Brain pericyte (primary cell): ENCODE measurements around the gene AFF2.

Source experiments
- DNase-seq: peaks from one replicate; pipeline ENCODE4 v3.0.0-alpha.2; 2012; ENCODE audit warnings: low read depth, low spot score

Gene AFF2

DNA sequence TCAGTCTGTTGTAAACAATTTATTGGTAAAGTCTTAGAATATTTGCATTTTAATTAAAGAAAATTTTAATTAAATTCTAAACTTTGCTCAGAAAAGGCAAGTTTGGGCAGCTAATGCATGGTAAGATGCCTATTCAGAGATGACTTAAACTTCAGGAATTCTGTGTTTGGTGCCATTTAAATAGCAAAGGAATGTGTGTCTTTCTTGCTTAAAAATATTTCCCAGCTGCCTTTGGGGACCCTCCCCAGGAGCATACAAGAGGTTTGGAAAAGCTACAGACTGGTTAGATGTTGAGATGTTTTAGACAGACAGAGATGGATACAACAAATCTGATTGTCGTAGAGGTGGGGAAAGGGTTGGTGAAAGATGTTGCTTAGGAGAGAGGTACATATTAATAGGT, 36.5 kb downstream of the AFF2 start:
- DNase-seq = no peak

DNA sequence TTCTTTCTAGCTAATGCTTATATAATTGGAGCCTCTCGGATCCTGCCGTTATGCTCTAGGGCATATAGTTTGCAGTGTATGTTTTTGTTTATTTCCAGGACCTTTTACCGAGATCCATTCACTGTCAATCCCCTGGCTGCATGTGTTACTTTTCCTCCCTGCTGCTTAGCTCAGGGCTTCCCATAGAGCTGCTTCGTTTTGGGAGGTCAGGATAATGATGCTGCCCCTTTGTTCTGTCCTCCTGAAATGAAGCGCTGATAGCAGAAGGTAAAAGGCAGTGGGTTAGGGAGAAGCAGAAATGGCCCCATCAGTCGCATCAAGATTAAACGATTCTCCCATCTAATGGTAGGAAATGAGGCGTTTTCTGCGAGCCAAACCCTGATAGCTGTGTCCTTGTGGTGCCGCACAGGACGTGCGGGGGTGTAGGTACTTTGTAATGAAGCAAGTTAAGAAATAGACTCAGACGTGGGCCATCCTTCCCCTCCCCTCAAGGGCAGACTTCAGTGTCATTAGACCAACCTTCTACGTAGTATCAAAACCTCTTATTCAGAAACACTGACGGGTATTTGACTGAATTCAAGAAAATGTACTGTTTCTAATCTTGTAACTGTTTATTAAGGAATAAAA, 37.3 kb downstream of the AFF2 start:
- DNase-seq = no peak

DNA sequence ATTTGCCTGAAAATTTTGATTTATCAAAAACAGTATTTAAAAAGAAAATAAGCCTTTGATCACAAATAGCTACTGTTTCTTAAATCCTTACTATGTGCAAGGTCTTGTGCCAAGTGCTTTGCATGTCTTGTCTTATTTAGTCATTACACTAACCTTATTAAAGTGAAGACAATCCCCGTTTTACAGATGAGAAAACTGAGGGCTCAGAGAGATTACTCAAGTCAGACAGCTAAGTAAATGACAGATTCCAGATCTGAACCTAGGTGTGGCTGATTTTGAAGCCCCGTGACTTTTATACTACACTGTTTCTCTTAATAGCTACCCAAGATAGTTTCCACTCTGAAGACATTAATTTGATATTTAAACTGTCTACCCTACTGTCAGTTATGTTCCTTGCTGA, 38.2 kb downstream of the AFF2 start:
- no peak for DNase-seq

DNA sequence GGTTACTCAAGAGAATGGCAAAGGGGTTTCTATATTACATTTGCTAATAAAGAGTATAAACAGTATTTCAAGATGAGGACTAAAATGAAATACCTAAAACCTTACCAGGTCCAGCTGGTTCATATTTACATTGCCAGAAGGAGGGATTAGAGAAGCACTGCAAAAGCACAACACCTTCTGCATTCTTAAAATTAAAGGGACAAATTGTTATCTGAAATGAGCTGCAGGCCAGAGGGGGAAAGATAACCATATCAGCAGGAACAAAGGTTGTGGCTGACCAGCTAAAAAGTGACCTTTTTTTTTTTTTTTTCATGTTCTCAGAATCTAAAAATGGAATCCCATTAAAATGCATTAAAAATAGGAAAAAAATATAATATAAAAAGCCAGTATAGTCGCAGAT, 39.7 kb downstream of the AFF2 start:
- DNase-seq = no peak

DNA sequence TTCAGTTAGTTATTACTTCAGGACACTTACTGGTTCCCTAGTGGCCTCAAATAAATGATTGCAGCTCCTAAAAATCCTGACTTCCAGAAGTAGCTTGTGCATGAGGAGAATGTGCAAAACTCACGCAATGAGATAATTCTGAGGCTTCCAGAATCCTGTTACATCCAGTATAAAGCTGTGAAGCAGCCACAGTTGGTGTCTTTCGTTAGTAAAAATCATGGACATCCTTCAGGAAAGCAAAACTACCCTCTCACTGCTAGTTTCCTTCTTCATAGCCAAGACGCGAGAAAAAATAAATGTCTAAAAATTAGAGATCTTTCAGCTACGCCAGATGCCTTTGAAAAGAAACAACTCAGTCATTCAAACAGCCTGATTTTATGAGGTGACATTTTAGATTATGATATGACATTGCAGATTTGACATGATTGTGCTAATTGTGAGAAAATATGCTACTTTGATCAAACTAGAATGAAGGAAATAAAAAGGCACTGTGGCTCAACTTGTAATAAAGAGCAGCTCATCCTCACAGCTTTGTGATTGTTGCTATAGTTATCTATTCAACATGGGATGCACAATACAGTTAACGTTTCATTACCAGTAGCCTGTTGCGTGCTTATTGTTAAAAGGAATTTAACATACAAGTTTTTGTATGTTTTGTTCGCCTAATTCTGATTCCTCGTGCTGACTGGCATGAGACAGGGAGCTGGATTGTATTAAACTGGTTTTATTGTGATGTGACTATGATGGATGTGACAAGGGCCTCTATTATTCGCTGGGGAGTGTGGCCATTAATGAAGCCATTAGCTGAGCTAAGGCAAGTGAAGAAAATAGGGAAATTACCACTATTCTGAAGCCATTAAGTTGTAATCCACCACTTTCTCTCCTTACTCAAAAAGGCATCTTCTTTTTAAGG, 40.5 kb downstream of the AFF2 start:
- no peak for DNase-seq

DNA sequence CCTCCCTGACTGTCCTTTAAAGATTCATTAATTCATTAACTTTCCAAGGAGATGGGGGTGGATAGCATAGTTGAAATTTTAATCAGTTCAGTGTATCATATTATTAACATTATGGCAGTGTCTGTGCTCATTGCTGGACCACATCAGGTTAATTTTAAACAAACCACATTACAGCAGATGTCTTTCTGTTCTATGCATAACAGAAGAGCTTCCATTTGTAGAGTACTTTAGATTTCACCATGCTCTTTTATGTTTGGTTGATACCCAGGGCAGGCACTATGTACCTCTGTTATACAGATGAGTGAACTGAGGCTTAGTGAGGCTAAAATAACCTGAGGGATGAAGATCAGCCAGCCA, 41.1 kb downstream of the AFF2 start:
- DNase-seq = no peak

DNA sequence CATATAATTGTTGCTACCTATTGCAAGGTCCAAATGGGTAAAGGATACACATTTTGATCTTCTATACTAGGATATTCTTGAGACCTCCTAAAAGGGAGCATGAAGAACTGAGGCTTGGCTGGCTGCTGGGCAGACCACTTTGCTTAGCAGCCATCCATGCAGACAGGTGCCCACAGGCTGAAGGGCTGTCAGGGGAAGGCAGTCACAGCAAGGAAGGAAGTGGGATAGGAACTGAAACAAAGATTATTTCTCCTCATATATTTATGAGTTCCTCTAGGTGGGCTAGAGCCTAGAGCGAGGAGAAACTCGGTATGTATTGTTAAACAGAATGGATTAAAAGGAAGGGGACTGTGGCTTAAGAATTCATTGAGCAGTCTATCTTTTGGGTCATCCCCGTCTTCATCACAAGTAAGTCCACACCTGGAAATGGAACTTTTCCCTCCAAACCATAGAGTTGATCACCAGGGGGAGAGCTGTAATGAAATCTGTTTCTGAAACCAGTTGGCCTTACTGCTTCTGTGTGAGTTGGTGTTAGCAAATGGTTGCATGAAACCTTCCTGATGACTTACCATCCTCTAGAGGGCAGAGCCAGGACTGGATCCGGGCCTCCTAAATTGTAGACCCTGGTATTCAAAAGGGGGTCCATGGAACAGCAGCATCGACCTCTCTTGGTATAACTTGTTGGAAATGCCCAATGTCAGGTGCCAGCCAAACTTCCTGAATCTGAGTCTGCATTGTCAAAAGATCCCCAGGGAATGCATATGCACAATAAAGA, 42.3 kb downstream of the AFF2 start:
- no peak for DNase-seq

DNA sequence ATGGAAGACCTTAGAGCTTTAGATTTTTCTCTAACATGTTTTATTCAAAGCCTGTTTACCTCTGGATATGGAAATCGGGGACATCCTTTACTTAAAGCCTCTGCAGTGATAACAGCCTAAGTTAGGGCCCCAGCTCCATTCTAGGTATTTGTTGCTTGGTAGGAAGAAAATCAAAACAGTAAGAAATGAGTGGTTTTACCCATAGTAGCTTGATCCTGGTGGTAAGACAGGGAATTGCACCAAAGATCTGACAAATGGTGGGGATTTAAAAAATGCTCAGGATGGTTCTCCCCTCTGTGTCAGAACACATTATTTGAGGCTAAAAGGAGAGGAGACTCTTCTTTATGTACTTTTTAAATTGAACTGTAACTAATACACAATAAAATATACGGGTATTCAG, 52.4 kb downstream of the AFF2 start:
- DNase-seq = no peak

DNA sequence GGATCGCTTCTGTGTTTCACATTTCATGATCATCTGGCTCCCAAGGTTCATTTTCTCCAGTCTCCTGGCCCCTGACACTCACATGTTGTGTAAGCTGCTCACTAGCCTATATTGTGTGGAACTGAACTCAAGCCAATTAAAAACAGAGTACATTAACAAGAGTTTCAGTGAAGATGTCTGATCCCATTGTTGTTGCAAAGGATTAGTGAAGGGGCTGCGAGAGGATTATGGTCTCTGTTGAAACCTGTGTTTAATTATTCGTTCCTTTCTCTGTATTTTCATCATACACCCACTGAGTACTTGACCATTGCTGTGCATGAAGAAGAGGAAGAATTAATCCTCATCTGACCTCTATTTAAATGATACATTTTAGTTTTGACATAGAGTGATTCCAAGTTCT, 54.7 kb downstream of the AFF2 start:
- DNase-seq = no peak

DNA sequence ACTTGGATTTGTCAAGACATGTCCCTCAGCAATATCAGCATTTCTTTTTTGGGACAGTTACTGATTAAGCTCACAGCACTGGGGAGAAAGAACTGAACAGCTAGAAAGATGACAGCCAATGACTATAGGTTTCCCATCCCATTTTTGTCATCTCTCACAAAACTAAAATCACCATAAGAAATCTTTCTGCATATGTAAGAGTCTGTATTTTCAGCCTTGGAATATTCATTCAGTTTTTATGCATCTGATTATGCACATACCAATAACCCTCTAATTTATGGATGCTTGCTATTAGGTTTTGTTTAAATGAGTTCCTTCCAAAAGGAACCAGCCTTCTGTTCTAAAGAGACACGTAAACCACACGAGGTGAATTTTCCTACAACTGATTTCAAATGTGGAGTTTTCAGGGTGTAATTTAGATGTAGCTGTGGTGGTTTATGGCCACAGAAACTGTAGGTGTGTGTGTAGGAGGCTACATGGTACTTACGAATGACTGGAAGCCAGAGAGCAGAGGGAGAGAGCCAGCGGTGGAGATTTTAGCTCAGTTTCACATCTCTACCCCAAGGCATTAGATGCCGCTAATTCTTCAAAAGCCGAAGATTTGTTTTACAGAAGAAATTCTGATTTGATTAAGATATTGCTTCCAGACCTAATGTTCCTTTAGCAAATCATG, 55.3 kb downstream of the AFF2 start:
- DNase-seq = no peak

DNA sequence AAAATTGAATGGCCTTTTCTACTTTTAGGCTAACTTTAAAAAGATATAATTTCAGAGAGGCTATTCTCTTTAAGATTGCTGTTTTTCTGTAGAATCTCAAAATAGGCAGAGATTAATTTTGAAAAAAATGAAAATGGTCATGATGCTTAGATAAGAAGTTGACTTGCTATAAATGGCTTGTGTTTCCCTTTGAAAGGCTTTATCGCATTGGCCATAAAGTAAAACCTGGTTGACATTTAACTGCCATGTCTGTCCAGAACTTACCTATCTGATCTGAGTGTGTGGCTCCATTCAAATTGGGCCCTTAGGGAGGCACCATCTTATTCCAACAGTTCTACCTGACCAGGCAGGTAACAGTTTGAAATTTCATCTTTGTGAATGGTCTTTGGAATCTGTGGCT, 56.1 kb downstream of the AFF2 start:
- no peak for DNase-seq

DNA sequence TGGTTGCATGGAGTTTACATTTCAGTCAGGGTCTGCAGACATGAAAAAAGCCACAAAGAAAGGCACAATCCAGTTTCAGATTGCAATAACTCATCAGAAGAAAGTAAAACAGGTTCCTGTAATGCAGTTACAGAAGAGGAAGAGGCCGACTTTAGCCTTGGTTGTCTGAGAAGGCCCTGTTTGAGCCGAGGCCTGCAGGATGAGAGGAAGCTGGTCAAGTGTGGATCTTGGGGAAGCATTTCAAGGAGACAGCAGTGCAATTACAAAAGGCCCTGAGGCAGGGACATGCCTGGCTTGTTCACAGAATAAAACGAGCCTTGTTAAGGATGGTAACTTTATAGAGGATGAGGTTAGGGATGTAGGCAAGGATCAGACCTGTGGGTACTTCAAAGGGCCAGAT, 62.4 kb downstream of the AFF2 start:
- no peak for DNase-seq

DNA sequence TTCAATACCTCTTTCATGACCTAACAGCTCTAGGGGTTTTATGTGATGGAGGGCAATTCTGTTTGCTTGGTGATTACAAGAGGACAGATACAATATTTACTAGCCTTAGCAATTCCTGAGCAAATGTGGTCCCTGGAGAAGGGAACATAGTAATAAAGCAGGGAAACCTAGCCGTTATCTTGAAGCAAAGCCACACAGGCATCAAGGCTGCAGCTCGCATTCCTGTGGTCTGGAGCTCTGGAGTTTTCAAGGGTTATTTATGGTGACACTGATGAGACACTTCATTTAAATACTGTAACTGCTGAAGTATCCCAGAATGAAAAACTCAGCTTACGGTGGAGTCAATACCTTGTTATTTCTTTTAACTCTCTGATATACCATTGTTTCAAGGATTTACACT, 66.8 kb downstream of the AFF2 start:
- DNase-seq = no peak

DNA sequence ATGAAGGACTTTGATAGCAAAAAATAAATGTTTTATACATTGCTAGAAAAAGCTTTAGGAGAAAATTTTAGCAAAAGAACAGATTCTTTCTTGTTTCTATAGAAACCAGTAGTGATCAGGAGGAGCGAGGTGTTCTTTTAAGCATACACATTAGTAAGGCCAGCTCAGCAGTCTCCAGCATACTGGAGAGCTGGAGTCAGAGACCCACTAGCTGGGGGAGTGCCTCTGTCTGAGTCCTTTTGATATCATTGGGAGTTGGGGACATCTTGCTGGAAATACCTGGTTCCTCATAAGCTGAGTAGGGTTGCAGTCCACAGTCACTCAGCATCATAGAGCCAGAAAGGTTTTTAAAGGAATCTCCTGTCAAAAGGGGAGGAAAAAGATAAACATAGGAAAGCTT, 67.4 kb downstream of the AFF2 start:
- DNase-seq = no peak

DNA sequence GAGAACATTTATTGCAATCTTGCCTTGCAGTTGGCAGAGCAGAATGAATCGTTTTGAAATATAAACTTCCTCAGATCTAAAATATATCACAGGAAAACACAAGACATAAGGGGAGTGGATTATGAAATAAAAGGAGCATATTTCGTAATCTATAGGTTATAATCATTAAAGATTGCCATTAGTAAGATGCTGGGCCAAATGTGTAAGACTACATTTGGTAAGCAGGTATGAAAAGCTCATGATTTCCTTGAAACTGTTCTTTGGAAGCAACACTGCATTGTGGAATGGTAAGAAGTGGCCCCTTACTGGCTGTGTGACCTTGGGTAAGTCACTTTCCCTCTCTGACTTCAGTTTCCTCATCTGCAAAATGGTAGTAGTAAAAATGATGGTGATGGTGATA, 68.3 kb downstream of the AFF2 start:
- no peak for DNase-seq

DNA sequence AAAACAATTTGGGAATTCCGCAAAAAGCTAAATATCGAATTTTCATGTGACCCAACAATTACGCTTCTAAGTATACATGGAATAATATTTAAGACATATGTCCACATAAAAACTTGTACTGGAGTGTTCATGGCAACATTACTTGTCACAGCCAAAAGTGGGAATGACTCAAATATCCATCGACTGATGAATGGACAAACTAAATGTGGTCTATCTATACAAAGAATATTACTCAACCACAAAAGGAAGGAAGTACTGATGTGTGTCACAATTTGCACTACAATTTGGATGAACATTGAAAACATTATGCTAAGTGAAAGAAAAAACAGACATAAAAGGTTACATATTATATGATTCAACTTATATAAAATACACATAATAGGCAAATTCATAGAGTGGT, 71.9 kb downstream of the AFF2 start:
- DNase-seq = no peak

DNA sequence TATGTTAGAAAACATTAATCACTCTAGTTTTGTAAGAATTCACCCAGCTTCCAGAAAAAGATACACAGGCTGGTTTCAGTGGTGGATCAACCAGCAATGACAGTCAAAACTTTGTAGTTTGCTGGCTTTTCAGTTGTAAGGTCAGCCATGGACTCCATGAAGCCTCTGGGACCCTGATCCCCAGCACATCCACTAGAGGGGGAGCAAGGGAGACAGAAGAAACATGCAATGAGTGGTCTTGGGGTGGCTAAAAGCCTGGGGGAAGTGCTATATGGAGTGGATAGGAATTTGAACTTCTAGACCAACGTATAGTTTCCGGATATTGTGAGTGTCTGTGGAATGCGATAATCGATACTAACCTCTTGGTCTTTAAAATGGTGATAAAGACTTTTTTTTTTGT, 72.7 kb downstream of the AFF2 start:
- no peak for DNase-seq

DNA sequence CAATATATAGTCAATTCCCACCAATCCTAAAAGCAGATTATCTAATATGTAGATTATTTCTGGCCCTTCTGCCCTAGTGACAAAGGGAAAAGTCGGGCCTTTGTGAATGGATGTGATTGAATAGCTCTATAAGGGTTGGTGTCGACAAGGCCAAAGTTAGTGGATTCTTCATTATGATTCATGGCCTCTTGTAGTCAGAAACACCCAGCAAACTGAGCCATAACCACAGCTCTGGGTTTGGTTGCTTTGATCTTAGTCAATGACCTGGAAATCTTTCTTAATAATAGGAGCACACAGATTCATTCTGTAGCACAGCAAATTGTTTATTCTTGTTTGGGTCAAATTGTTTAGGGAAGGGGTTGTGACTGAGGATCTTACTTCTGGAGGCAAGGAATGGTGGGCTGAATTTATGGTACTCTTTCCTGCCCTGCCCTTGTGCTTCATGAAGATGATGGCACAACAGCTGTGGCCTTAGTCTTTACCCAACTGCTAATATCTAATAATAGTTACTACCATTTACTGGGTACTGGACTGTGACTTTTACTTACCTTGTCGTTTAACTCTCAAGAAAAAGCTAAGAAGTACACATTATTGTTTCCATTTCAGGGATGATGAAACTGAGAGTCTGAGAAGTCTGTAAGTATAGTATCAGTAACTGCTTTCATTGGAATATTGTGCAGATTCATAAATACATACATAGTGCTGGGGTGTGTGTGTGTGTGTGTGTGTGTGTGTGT, 74.0 kb downstream of the AFF2 start:
- no peak for DNase-seq

DNA sequence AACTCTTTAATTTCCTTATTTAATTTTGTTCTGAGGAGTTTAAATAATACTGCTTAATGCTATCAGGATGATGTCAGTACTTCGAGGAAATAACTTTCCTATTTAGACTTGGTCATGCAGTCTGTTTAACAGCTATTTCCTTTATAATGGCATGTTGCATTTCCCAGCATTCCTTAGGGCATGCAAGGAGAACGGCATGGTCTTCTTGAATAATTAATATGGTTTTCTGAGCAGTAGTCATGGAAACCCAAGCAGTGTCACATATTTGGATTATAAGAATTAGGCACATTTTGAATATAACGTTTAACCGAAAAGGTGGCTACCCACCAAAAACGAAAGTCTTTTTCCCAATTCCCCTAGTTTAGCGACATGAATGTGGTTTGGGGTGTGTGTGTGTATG, 76.0 kb downstream of the AFF2 start:
- DNase-seq = no peak

DNA sequence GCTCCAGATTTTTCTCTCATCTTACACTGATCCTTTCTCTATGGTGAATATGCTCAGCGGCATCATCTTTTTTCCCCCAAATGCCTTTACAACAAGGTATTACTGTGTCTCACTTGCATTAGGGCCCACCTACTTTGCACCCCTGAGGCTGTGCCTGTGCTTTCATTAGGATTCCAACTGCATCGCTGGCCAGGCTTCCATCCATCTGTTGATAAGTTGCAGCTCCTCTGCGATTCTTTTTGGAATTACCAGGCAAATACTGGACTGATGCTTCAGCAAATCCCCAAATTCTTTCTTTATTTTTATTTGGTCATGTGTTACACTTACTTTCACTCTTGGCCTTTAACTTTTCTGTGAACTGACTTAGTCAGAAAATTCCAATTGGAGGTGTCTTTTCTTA, 77.3 kb downstream of the AFF2 start:
- DNase-seq = no peak

DNA sequence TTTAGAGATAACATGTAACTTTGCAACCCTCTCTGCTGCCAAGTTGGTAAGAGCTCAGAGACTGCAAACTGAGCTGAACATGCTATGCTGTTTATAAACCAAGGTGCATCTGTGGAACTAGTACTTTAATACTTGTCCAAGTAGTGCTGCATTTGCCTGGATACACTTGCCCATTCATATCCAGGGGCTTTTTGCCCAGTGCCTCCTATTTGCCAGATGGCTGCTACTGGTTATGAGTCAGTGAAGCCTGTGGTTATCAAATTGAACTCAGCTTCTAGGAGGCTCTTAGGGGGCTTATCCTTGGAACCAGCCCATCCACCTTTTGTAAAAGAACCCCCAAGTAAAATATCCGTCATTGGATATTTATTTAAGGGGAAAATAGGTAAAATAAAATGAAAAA, 79.6 kb downstream of the AFF2 start:
- no peak for DNase-seq

DNA sequence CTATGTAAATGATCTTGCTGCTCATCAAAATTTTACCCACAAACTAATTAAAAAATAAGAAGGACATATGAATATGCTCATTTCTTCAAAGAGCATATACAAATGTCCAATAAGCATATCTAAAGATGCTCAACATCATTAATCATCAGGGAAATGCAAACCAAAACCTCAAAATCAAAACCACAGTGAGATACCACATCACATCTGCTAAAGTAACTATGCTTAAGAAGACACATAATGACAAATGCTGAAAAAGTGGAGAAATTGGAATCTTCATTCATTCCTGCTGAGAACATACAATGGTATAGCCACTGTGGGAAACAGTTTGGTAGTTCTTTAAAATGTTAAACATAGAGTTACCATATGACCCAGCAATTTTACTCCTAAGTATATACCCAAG, 81.9 kb downstream of the AFF2 start:
- DNase-seq = no peak
